Hematopoietic multipotent progenitor cell treated with erythropoietin and hydrocortisone succinate and interleukin-3 and kit ligand, for 17 days (in vitro differentiated cells): ENCODE measurements around the gene TF.

Experiments used
- DNase-seq: peaks from one replicate; pipeline ENCODE4 v3.0.0-alpha.2; 2015; ENCODE audit warnings: low spot score

The TF gene

GRCh38 chr3:133812872-133813271 lies 66.7 kb downstream of the TF start:
- DNase-seq = no peak

- DNase-seq = no peak
These were observed 69.2 kb downstream of the TF start for GRCh38 chr3:133815386-133815785.

GRCh38 chr3:133820129-133820528 lies 73.9 kb downstream of the TF start:
- DNase-seq = no peak

- DNase-seq = no peak
These were observed 74.9 kb downstream of the TF start for GRCh38 chr3:133820889-133821675.

GRCh38 chr3:133821767-133822638 lies 75.8 kb downstream of the TF start:
- peak; percentile 79 for DNase-seq

- DNase-seq = no peak
These were observed 78.8 kb downstream of the TF start for GRCh38 chr3:133824961-133825485.

- no peak for DNase-seq
These were observed 80.0 kb downstream of the TF start for GRCh38 chr3:133825969-133826727.

GRCh38 chr3:133827136-133827535 lies 80.9 kb downstream of the TF start:
- DNase-seq = no peak

GRCh38 chr3:133827684-133828083 lies 81.5 kb downstream of the TF start:
- DNase-seq = no peak

GRCh38 chr3:133828576-133829309 lies 82.5 kb downstream of the TF start:
- no peak for DNase-seq

- DNase-seq = no peak
These were observed 83.1 kb downstream of the TF start for GRCh38 chr3:133829310-133829707.

GRCh38 chr3:133830071-133830470 lies 83.9 kb downstream of the TF start:
- no peak for DNase-seq

GRCh38 chr3:133831966-133832801 lies 86.0 kb downstream of the TF start:
- DNase-seq = no peak

GRCh38 chr3:133832802-133833144 lies 86.6 kb downstream of the TF start:
- DNase-seq = no peak

- DNase-seq = no peak
These were observed 87.1 kb downstream of the TF start for GRCh38 chr3:133833267-133833666.

GRCh38 chr3:133833880-133834620 lies 87.9 kb downstream of the TF start:
- DNase-seq = no peak

- no peak for DNase-seq
These were observed 88.6 kb downstream of the TF start for GRCh38 chr3:133834621-133835417.

- no peak for DNase-seq
These were observed 89.2 kb downstream of the TF start for GRCh38 chr3:133835418-133835743.

GRCh38 chr3:133835961-133836360 lies 89.8 kb downstream of the TF start:
- no peak for DNase-seq
